Epithelial cell of esophagus (primary cell): ENCODE measurements around the gene UVRAG.

Experiments used
- DNase-seq: peaks from one replicate; pipeline ENCODE4 v3.0.0; 2010; ENCODE audit warnings: low read depth
- H3K4me3 ChIP-seq: 2 replicates; pipeline ENCODE4 v1.5.1; 2011; ENCODE audit warnings: mild to moderate bottlenecking, low read length, control low read depth
- TF ChIP-seq, protein P1 (sequence below): IDR thresholded peaks from 2 replicates; pipeline ENCODE4 v1.5.1; 2011; ENCODE audit warnings: low read depth, mild to moderate bottlenecking, low read length, control low read depth, inconsistent platforms; ENCODE audit not compliant: insufficient read depth; ENCODE audit errors: missing control alignments

The UVRAG gene

DNA sequence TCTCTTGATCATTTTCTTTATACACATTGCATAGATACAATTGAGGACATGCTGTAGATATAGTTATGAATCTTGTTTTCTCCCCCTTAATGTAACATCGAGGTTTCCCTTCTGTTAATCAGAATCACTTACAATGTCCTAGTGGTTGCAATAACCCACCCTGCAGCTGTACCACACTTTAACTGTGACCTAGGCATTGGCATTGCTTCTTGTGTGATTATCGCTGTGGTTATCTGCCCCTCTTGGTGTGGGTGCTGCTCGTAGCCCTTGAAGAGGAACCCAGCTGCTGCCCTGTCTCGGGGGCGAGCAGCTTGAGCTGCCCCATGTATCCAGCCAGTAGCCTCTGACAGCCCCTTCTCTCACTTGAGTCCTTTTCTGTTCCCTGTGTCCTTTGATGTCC is 44.9 kb upstream of the UVRAG start:
- DNase-seq = no peak
- no peak overlapping the region for H3K4me3 ChIP-seq
- TF ChIP-seq, protein P1, sequence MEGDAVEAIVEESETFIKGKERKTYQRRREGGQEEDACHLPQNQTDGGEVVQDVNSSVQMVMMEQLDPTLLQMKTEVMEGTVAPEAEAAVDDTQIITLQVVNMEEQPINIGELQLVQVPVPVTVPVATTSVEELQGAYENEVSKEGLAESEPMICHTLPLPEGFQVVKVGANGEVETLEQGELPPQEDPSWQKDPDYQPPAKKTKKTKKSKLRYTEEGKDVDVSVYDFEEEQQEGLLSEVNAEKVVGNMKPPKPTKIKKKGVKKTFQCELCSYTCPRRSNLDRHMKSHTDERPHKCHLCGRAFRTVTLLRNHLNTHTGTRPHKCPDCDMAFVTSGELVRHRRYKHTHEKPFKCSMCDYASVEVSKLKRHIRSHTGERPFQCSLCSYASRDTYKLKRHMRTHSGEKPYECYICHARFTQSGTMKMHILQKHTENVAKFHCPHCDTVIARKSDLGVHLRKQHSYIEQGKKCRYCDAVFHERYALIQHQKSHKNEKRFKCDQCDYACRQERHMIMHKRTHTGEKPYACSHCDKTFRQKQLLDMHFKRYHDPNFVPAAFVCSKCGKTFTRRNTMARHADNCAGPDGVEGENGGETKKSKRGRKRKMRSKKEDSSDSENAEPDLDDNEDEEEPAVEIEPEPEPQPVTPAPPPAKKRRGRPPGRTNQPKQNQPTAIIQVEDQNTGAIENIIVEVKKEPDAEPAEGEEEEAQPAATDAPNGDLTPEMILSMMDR = no peak

DNA sequence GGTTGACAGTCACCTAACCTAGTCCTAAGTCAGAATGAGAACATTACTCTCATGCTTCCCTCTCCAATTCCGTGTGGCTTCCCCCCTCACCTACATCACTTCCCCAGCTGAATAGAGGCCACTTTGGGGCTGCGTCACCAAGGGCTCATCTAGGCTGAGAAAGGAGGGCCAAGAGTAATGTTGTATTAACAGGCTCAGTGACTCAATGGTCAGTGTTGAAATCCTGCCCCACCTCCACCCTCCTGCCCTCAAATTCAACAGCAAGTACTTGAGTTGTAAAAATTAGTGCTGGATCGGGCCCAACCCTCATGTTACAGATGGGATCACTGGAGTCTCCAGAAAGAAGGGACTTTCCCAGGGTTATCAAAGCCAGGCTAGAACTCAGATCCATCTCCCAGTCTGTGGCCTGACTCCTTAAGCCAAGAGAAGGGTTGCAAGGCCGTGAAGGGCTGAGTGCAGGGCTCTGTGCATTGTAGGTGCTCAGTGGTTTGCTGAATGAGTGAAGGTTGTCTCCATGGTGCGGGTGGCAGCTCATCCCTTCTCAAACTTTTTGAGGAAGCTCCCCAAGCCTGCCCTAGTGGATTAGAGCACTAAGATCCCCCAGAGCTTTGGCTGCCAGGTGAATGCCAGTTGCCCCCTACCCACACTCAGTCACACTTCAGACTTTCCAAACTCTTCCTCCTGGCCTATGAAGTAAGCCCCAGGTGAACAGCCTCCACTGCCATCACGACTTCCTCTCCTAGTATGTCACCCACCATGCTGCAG is 43.2 kb upstream of the UVRAG start:
- H3K4me3 ChIP-seq = no peak overlapping the region
- TF ChIP-seq, protein P1 = no peak
- DNase-seq = peak; percentile 86

DNA sequence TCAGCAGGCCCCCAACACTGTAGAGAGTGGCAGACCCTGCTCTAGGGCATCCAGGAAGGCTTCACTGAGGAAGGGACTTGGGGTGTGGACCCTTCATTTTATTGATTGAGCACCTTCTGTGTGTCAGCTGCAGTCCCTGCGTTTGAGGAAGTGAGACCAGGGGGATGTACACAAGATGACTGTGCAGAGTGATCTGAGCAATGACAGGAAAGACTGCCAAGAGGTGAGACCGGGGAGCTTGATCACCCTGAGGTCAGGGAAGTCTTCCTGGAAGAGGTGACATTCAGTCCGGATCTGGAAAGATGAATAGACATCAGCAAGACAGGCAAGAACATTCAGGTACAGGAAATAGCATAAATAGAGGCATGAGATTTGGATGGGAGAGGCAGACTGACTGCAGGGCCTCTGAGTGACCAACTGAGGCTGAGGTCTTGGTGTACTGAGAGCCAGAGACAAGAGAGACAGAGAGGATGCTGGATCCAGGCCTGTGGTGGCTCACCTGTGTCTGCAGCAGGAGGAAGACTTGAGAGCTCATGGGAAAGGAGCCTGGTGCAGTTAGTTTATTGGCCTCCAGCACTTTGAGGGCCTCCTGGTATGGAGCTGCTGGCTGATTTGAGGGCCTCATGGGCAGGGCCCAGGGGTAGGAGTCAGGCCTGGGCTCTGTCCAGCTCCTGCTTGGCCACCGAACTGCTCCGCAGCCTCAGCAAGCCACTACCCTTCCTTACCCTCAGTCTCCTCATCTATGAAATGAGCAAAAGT is 41.2 kb upstream of the UVRAG start:
- peak; percentile 35 for DNase-seq
- no peak overlapping the region for H3K4me3 ChIP-seq
- TF ChIP-seq, protein P1 = no peak

DNA sequence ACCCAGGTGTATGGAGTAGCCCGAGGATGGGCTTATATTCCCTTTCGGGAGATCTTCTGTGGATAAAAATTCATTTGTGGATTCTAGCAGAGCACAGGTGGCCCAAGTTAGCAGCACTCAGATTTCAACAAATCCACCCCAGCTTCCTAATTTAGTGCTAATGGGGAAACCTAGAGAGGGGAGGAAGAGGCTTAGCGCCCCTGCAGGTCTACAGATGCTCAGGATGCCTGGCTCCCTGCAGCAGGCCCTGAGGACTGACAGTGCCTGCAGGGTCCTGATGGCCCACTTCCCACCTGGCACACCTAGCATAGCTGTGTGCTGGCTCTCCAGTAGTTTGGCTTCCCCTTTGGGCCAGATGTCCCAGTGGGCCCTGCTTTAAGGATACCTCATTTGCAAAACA is 40.0 kb upstream of the UVRAG start:
- DNase-seq = no peak
- TF ChIP-seq, protein P1 = no peak
- no peak overlapping the region for H3K4me3 ChIP-seq

DNA sequence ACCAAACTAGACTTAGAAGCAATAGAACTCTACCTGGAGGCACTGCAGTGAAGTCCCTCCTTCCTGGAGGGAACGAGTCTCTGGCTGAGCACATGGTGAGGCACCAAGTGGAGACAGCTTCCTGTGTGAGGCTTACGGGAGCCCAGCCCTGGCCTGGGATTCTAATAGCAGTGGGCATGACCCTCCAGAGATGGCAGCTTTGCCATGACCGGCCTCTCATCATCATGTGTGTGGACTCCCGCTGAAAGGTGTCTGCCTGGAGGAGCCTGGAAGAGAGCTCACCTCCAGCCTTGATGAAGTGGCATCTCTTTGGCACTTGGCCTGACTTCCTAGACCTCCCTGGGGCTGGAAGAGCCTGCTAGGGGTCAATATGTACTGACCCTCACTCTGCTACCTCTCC is 38.5 kb upstream of the UVRAG start:
- no peak for DNase-seq
- H3K4me3 ChIP-seq = no peak overlapping the region
- TF ChIP-seq, protein P1 = no peak

DNA sequence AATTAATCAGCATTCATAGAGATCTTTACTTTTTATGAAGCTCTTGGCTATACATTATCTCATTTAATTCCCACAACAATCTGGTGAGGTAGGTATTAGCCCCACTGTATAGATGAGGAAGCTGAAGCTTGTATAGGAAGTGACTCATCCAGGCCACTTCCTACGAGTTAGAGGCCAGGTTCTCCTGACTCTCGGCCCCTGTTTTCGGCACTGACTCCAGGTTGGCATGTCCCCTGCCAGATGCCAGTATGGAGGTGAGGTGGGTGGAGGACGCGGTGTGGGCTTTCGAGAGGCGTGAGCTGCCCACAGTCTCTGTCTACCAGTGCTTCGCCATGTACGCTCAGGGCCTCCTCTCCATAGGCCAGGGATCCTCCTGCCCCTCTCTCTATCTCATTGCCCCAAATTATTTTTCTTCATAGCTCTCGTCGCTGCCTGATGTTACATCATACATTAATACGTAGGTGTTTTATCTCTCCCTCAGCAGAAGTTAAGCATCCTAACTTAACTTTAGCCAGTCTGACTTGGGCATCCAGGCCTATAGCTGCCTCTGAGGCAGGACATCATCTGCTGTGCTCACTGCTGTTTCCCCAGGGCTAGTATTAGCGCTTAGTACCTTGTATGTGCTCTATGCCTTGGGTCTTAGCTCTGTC is 37.4 kb upstream of the UVRAG start:
- TF ChIP-seq, protein P1 = no peak
- H3K4me3 ChIP-seq = no peak overlapping the region
- DNase-seq = no peak
